ENCODE results near the gene GSTO2.

DNA sequence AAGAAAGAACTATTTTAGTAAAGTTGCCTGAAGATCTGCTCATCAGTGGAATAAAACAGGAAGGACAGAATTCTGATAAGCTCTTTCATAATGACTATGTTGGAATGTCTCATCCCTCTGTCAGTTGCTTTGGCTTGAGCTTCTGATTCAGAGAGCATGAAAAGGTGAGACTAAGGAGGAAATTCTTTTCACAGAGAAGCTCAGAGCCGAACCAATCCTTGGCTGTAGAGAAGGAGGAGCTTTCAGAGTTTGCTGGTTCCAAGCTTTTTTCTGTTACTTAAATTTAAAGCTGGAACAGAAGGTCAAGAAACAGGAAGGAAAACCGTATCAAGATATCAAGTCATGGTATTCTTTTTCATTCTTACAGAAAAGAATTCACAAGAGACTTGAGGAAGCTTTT lies 24.0 kb downstream of the GSTO2 start:
- TF ChIP-seq, protein P1, sequence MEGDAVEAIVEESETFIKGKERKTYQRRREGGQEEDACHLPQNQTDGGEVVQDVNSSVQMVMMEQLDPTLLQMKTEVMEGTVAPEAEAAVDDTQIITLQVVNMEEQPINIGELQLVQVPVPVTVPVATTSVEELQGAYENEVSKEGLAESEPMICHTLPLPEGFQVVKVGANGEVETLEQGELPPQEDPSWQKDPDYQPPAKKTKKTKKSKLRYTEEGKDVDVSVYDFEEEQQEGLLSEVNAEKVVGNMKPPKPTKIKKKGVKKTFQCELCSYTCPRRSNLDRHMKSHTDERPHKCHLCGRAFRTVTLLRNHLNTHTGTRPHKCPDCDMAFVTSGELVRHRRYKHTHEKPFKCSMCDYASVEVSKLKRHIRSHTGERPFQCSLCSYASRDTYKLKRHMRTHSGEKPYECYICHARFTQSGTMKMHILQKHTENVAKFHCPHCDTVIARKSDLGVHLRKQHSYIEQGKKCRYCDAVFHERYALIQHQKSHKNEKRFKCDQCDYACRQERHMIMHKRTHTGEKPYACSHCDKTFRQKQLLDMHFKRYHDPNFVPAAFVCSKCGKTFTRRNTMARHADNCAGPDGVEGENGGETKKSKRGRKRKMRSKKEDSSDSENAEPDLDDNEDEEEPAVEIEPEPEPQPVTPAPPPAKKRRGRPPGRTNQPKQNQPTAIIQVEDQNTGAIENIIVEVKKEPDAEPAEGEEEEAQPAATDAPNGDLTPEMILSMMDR (conservative IDR thresholded peaks at IDR 0.05 in 1 of 2, IDR thresholded peaks at IDR 0.05 in 1 of 2; ENCODE audit: low read depth in 1 of 2, low read length in 2 of 2), result no peak
- no peak for TF ChIP-seq EZH2 (IDR thresholded peaks at IDR 0.05; ENCODE audit: low read length, missing control alignments)

Data from fibroblast of lung (primary cell).